NCI-H1105 (cell line): ENCODE results near the gene PLEKHO1.
A peak's percentile ranks its signal among the peaks of the same experiment; 100 is the strongest.
"Not testable (repeated sequence)": the region's sequence is repeated elsewhere in the genome, so short reads cannot be mapped to it uniquely, and the experiment has no call there.

Experiments
- DNase-seq: peaks from one replicate; lab custom pipeline; 2025; lab: John Stamatoyannopoulos, UW

PLEKHO1 gene, protein sequence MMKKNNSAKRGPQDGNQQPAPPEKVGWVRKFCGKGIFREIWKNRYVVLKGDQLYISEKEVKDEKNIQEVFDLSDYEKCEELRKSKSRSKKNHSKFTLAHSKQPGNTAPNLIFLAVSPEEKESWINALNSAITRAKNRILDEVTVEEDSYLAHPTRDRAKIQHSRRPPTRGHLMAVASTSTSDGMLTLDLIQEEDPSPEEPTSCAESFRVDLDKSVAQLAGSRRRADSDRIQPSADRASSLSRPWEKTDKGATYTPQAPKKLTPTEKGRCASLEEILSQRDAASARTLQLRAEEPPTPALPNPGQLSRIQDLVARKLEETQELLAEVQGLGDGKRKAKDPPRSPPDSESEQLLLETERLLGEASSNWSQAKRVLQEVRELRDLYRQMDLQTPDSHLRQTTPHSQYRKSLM

GRCh38 chr1:150149271-150150132 lies at the start of gene PLEKHO1:
Gene PLEKHO1, plus strand, starts transcription at chr1:150149916. Its CDS starts 342 bp downstream, at chr1:150150258.
- peak; percentile 74 for DNase-seq

- DNase-seq, result no peak
Measured at GRCh38 chr1:150102986-150103385, 46.7 kb upstream of the PLEKHO1 start.

DNA sequence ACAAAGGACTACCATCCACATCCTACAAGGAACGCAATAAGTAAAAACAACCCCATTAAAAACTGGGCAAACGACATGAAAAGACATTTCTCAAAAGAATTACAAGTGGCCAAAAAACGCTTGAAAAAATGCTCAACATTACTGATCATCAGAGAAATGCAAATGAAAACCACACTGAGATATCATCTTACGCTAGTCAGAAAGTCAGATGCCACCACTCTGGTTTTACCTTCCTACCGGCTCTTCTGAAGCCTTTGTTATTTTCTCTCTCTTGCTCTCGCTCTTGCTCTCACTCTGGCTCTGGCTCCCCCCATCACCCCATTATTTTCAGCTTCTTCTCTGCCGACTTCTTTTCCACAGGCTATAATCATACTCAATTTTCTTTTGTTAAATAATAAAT lies 43.4 kb upstream of the PLEKHO1 start:
- no peak for DNase-seq

DNA sequence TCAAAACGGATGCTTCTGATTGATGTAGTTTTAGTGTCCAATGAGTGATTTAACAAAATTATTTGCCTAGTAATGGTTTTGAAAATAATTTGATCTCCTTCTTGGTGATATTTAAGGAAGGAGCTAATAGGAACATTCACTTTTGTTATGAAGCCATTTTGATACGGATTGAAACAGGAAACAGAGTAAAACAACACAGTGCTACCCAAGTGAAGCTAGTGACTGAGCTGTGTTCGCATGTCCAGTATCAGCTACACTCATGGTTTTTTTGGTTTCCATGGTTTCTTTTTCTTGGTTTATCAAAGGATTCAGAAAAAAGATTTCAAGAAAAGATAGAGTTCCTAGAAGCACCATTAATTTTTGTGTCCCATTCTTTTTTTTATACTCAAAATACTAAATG lies 40.1 kb upstream of the PLEKHO1 start:
- no peak for DNase-seq

- DNase-seq, result no peak
Measured at GRCh38 chr1:150110116-150110515, 39.6 kb upstream of the PLEKHO1 start.

DNA sequence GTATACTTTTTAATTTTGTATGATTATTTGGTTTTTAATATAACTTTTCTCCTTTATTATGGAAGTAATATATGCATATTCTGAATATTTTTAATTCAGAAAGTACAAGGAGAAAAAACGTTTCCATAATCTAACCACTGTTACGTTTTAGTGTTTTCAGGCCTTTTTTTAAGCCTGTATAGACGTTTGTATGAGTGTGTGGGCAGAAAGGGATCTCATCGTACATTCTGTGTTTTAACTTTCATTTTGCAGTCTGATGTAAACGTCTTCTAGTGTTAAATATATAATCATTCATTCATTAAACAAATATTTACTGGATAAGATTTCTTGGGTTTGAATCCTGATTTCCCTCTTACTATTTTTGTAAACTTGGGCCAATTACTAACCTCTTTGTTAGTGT lies 38.0 kb upstream of the PLEKHO1 start:
- no peak for DNase-seq

- no peak for DNase-seq
Measured at GRCh38 chr1:150115121-150115520, 34.6 kb upstream of the PLEKHO1 start.

- DNase-seq, result no peak
Measured at GRCh38 chr1:150118716-150119115, 31.0 kb upstream of the PLEKHO1 start.

GRCh38 chr1:150121236-150121862 lies 28.4 kb upstream of the PLEKHO1 start:
- no peak for DNase-seq

- DNase-seq, result no peak
Measured at GRCh38 chr1:150126811-150127210, 22.9 kb upstream of the PLEKHO1 start.

DNA sequence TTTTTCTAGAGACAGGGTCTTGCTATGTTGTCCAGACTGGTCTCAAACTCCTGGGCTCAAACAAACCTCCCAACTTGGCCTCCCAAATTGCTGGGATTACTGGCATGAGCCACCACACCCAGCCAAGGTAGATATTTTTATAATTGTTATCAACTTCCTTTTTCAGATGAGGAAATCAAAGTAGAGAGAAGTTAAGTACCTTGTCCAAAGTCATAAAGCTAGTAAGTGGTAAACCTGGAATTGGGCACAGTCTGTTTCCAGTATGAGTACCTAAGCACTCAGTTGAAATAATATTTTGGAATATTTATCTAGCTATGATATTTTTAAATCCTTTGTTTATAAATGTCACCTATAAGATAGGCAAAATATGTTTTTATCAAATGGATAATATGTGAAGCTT lies 22.3 kb upstream of the PLEKHO1 start:
- no peak for DNase-seq

DNA sequence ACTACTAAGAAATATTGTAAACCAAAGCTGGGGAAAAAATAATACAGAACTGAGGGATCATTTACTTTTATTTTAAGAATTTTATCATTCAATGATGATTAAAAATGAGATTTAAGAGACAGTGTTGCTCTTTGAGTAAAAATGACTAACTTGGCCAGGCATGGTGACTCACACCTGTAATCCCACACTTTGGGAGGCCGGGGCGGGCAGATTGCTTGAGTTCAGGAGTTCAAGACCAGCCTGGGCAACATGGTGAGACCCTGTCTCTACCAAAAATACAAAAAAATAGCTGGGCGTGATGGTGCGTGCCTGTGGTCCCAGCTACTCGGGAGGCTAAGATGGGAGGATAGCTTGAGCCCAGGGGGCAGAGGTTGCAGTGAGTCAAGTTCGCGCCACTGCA lies 21.8 kb upstream of the PLEKHO1 start:
- DNase-seq, result no peak

DNA sequence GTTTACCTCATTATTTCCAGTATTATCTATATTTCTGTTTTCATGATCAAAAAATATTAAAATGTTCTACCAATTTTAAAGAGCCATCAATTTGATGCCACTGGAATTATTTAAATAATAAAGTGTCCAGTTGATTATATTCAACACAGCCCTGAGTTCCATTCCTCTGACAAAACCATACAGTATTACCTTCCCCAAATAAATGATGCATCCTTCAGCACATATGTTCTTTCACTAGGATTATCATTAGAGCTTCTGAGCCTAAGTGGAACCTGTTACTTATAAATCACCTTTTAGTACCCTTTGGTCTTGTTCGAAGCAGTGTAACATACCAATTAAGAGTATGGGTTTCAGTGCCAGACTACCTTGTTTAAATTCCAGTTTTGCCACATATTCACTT lies 17.3 kb upstream of the PLEKHO1 start:
- no peak for DNase-seq

GRCh38 chr1:150134537-150134936 lies 15.2 kb upstream of the PLEKHO1 start:
- no peak for DNase-seq

DNA sequence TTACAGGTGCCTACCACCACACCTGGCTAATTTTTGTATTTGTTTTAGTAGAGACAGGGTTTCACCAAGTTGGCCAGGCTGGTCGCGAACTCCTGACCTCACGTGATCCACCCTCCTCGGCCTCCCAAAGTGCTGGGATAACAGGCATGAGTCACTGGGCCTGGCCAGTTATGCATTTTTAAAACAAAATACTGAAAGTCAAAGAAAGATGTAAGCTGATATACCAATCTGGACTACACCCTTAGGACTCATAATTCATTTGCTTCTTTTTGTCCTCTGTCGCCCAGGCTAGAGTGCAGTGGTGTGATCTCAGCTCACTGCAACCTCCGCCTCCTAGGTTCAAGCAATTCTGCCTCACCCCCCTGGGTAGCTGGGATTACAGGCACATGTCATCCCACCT lies 14.3 kb upstream of the PLEKHO1 start:
- DNase-seq, result not testable (repeated sequence)

GRCh38 chr1:150138044-150138443 lies 11.7 kb upstream of the PLEKHO1 start:
- DNase-seq, result no peak

- no peak for DNase-seq
Measured at GRCh38 chr1:150141452-150141851, 8.3 kb upstream of the PLEKHO1 start.

GRCh38 chr1:150142083-150142482 lies 7.6 kb upstream of the PLEKHO1 start:
- DNase-seq, result no peak

GRCh38 chr1:150144606-150145005 lies 5.1 kb upstream of the PLEKHO1 start:
- DNase-seq, result no peak

DNA sequence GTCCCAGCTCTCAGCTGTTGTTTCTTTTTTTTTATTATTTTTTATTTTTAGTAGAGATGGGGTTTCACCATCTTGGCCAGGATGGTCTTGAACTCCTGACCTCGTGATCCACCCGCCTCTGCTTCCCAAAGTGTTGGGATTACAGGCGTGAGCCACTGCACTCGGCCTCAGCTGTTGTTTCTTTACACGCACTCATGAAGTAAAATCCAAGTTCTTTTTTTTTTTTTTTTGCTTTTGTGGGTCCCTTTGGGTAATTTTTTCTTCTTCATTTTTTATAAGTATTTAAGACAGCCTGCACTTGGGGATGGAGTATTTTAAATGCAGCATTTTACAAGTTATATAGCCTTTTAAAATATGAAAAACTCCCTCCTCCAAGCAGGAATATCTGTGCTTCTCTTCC lies 3.7 kb upstream of the PLEKHO1 start:
- DNase-seq, result not testable (repeated sequence)

- no peak for DNase-seq
Measured at GRCh38 chr1:150146849-150147542, 2.7 kb upstream of the PLEKHO1 start.

GRCh38 chr1:150148837-150149270 lies 862 bp upstream of the PLEKHO1 start:
- peak; percentile 34 for DNase-seq
